ACHN (cell line): ENCODE measurements around the gene INPP4B.

Experiments used
- DNase-seq: peaks from one replicate; pipeline ENCODE4 v3.0.0-alpha.2; 2015
- in situ Hi-C: cut with HindIII; loops from 2 replicates; pipeline ENCODE4 v1.10.0; 2017; ENCODE audit warnings: low sequenced_read_pairs, low pct_ligation_motif_present, low pct_unique_long_range_greater_than_20kb

INPP4B gene

DNA sequence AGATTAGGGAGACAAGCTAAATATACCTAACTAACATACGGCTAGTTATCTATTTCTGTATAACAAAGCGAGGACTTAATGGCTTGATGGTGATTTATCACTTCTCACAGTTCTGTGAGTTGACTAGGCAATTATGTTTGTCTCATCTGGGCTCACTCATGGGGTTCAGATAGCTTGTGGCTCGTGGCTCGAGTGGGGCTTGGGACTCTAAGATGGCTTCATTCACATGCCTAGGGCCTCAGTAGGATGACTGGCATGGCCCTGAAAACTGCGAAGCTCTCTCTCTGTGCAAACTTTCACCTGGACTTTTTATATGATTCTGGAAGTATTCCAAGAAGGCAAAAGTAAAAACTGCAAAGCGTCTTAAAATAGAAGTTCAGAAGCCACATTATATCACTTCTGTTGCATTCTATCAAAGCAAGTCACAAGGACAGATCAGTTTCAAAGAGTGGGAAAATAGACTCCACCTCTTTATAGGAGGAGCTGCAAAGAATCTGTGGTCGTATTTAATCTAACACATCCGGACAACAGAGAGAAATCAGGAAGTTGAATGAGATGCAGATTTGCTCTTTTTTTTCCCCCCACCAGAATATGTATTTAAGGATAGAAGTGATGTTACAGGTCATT, 491.2 kb downstream of the INPP4B start:
- in situ Hi-C loops, result no loop called here
- no peak for DNase-seq

GRCh38 chr4:142354041-142354440, 492.1 kb downstream of the INPP4B start:
- no peak for DNase-seq
- in situ Hi-C loops, result no loop called here

DNA sequence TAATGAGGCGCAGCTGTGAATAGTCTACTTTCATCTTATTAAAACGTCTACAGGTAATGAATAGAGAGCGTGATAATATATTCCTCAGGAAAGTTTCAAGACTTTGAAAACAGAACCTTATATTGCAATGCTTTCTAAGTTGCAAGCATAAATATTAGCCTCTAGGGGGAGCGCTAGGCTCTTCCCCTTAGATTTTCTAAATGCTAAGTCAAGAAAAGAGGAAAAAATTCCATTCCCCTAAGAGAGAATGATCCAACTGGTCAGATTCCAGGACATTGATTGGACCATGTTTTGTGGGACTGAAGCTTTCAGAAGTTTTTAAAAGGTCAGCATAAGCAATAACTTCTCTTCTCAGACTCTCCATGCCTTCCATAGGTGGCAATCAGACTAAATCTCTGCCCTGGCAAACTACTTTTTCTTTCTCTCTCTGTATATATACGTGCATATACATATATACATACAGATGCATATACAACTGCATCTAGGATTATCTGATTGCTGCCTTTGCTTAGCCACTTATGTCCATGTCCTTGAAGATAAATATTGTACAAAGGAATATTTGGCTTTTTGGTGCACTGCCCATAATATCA, 492.9 kb downstream of the INPP4B start:
- in situ Hi-C loops, result no loop called here
- peak; percentile 42 for DNase-seq

DNA sequence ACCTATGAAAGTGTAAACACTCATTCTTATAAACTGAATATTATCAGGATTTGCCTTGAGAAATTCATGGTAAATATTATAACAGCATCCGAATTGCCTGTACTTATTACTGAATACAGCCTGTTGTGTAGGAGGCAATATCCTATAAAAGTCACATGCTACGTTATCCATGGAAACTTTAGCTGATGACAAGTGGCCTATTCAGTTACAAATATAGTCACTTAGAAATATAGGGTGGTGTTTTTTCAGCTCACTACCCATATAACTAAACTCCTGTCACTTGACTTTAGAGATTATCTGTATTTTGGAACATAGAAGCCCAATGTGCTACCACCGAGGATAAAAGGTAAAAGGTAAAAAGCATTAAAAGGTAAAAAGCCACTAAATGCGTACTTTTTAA, 493.4 kb downstream of the INPP4B start:
- DNase-seq, result no peak
- in situ Hi-C loops, result no loop called here

DNA sequence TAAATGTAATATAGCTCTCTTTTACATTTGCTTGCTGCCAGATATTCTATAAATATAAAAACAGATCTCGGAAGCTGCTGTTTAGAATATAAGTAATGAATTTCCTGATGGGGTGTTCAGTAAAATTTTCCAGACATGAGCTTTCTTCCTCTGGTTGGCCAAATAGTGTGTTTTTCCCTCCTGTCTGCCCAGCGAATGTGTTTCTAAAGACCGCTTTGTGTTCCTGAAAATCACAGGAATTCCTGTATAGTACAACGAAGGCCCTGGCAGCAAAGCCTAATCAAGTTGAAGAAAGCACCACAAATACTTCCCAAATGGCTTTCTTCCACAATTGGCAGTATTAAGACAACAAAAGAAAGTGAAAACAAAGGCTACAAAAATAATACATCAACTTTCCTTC, 494.1 kb downstream of the INPP4B start:
- no peak for DNase-seq
- in situ Hi-C loops, result no loop called here

GRCh38 chr4:142350871-142351270, 495.2 kb downstream of the INPP4B start:
- DNase-seq, result no peak

GRCh38 chr4:142348613-142349021, 497.5 kb downstream of the INPP4B start:
- in situ Hi-C loops, result no loop called here
- DNase-seq, result no peak

More at GRCh38 chr4:142350871-142351270, 495.2 kb downstream of the INPP4B start:
- in situ Hi-C loops, result no loop called here

DNA sequence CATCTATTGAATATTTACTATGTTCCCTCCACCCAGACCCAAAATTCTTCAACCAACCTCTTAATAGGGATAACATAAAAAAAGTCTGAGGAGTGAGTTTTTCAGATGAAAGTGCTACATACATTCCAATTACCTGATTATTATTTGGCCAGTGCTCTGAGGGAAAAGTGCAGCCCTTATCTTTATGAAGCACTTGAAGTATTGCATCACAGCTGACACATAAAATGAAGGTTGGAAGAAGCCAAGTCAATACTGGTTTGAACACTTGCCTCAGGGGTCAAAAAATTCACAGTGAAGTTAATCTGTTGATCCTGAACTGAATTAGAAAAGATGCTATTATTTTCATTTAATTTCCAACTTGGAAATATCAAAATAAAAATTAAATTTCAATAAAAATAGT, 498.9 kb downstream of the INPP4B start:
- DNase-seq, result no peak
- in situ Hi-C loops, result no loop called here

DNA sequence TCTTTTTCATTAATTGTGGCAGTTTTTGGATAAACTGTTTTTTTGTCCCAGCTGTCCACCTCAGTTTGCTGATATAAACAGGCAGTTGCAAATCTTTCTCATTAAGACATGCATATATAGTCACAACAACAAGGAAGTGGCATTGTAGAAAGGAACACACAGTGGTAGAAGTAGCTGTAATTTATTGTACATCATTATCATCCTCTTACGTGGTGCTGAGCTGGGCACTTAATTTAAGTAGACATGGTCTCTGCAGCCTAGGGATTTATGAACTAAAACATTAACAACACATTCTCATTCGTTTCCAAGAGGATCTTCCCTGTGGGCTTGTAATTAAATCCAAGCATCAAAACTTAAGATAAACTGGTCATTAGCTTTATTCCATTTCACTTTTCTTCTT, 500.2 kb downstream of the INPP4B start:
- no peak for DNase-seq
- in situ Hi-C loops, result no loop called here

GRCh38 chr4:142341268-142341667, 504.8 kb downstream of the INPP4B start:
- no peak for DNase-seq
- in situ Hi-C loops, result no loop called here

DNA sequence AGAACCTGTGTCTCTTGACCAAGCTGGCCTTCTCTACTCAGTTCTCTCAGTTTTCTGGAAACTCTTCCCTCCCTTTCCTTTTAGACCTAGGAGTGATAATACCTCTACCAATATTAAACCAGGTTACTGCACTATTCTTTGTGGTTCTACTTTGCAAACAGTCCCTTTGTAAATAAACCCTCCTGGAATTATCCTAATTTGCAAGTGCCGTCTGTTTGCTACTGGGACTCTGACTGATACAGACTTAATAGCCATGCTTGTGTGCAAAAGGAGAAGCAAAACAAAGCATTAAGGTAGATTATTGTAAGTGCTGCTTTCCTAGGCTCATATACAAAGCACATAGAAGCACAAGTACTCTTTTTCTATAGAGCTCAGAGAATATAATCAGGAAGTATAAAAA, 507.0 kb downstream of the INPP4B start:
- no peak for DNase-seq
- in situ Hi-C loops, result no loop called here

GRCh38 chr4:142336251-142336934, 509.7 kb downstream of the INPP4B start:
- no peak for DNase-seq
- in situ Hi-C loops, result no loop called here

- in situ Hi-C loops, result no loop called here
- DNase-seq, result no peak
These were observed 511.2 kb downstream of the INPP4B start for GRCh38 chr4:142334931-142335330.

DNA sequence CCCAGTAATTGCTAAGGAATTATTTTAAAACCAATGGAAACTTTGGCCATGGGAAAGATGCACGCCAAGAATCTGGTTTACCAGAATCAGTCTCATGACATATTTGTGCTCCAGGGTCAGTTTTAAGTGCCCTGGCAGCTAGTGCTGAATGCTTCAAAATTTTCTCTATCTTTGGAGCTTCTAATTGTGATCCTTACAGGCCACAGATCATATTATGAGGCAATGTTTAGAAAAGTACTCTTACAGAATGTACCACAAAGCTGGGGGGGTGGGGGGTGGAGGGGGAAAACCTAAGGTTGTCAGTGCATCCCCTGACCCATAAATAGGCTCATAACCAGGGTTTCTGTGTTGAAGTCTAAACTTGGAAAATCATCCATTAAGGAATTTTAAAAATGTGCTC, 514.5 kb downstream of the INPP4B start:
- DNase-seq, result no peak
- in situ Hi-C loops, result no loop called here

GRCh38 chr4:142331132-142331531, 515.0 kb downstream of the INPP4B start:
- in situ Hi-C loops, result no loop called here
- DNase-seq, result no peak

GRCh38 chr4:142330311-142330710, 515.8 kb downstream of the INPP4B start:
- in situ Hi-C loops, result no loop called here
- DNase-seq, result no peak

DNA sequence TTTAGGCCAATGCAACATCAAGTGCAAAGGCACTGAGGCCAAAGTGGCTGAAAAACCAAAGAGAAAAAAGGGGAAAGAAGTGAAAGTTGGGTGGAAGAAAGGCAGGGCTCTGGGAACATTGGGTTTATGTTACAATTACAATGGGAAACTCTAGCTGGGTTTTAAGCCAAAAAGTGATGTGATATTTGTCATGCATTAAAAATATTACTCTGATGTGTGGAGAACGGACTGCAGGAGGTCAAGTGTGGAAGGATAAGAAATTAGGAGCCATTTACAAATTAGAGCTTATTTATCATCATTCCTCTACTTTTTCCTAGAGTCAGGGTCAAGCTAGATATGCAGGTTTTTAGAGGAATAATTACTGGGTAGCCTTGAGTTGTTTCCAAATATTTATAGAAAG, 516.8 kb downstream of the INPP4B start:
- in situ Hi-C loops, result no loop called here
- no peak for DNase-seq

DNA sequence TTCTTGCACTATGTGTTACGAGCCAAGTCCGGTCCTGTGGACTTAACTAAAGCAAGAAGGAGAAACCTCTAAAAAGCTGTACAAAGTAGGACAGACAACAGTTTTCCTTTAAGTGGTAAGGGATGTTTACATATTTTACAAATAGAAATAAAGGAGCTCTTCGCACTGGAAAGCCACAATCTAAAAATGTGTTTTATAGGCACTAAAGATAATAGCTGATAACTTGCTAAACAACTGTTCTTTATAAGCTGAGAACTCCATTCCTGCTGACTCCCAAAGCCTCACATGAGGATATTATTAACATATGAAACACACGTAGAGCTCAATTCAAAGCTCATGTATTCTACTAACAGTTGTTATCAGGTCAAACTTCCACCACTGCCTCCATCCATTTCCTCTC, 519.9 kb downstream of the INPP4B start:
- in situ Hi-C loops, result no loop called here
- DNase-seq, result no peak

DNA sequence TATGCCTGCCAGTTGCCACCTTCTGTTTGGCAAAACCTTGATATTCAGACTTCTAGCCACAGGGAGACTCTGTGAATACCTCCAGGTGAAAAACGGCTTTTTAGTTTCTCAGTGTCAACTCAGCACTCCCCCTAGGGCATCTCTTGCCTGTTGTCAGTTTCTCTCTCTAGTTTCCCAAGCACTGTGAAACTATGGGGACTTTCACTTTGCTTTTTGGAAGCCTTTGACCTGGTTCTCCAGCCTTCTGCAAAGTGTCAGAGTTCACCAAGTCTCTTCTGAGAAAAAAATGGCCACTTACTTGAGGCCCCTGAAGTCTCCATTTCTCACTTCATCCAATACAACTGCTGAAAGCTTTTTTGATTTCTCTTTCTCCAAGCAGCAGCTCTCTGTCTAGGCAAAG, 521.5 kb downstream of the INPP4B start:
- DNase-seq, result no peak
- in situ Hi-C loops, result no loop called here

GRCh38 chr4:142322996-142323395, 523.1 kb downstream of the INPP4B start:
- in situ Hi-C loops, result no loop called here
- DNase-seq, result no peak
